Panc1 (cell line): ENCODE results near the gene GPR55.

Experiments used
- POLR2AphosphoS5 ChIP-seq: IDR thresholded peaks from 2 replicates; pipeline ENCODE4 v1.6.1; 2012; ENCODE audit warnings: mild to moderate bottlenecking, low read depth, low read length, moderate library complexity
- SIN3A ChIP-seq: IDR thresholded peaks from 2 replicates; pipeline ENCODE4 v1.6.1; 2012; ENCODE audit warnings: low read depth, mild to moderate bottlenecking, low read length, moderate library complexity, borderline replicate concordance; ENCODE audit not compliant: insufficient read depth
- TCF7L2 ChIP-seq: IDR thresholded peaks from 2 replicates; pipeline ENCODE4 v1.6.1; 2011; ENCODE audit warnings: mild to moderate bottlenecking, low read depth, low read length, inconsistent platforms
- TF ChIP-seq, protein P1 (sequence below), 2 experiments: IDR thresholded peaks; 2 replicates each; pipeline ENCODE4 v1.6.1; 2011 to 2012; ENCODE audit warnings: low read depth in 2 of 2, control low read depth in 1 of 2, low read length in 1 of 2, mild to moderate bottlenecking in 1 of 2, moderate library complexity in 1 of 2; ENCODE audit not compliant: insufficient read depth in 1 of 2
- TF ChIP-seq, protein P2 (sequence below): fragments of 450-650 bp; IDR thresholded peaks from 2 replicates; pipeline ENCODE4 v1.5.1; 2017; ENCODE audit warnings: mild to moderate bottlenecking

DNA sequence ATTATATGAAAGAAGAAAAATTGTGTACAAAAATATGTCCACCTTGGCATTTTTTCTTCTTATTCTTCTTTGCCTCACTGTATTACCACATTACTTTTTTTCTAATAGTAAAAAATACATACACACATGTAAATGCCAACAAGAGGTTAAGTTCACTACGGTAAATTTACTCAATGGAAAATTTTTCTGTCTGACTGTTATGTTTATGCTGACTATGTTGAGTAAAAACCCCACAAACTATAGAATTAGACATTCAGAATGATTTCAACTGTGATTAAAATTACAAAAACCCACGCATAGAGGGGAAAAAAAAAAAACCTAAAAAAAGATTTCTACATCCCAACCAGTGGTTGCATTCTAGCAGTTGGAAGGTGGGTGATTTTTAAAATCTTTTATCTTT lies 5.4 kb downstream of the GPR55 start:
- TF ChIP-seq, protein P1, sequence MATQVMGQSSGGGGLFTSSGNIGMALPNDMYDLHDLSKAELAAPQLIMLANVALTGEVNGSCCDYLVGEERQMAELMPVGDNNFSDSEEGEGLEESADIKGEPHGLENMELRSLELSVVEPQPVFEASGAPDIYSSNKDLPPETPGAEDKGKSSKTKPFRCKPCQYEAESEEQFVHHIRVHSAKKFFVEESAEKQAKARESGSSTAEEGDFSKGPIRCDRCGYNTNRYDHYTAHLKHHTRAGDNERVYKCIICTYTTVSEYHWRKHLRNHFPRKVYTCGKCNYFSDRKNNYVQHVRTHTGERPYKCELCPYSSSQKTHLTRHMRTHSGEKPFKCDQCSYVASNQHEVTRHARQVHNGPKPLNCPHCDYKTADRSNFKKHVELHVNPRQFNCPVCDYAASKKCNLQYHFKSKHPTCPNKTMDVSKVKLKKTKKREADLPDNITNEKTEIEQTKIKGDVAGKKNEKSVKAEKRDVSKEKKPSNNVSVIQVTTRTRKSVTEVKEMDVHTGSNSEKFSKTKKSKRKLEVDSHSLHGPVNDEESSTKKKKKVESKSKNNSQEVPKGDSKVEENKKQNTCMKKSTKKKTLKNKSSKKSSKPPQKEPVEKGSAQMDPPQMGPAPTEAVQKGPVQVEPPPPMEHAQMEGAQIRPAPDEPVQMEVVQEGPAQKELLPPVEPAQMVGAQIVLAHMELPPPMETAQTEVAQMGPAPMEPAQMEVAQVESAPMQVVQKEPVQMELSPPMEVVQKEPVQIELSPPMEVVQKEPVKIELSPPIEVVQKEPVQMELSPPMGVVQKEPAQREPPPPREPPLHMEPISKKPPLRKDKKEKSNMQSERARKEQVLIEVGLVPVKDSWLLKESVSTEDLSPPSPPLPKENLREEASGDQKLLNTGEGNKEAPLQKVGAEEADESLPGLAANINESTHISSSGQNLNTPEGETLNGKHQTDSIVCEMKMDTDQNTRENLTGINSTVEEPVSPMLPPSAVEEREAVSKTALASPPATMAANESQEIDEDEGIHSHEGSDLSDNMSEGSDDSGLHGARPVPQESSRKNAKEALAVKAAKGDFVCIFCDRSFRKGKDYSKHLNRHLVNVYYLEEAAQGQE (IDR thresholded peaks at IDR 0.05; ENCODE audit: insufficient read depth in 1 of 2, low read depth in 2 of 2, low read length in 1 of 2) = no peak
- TF ChIP-seq, protein P2, sequence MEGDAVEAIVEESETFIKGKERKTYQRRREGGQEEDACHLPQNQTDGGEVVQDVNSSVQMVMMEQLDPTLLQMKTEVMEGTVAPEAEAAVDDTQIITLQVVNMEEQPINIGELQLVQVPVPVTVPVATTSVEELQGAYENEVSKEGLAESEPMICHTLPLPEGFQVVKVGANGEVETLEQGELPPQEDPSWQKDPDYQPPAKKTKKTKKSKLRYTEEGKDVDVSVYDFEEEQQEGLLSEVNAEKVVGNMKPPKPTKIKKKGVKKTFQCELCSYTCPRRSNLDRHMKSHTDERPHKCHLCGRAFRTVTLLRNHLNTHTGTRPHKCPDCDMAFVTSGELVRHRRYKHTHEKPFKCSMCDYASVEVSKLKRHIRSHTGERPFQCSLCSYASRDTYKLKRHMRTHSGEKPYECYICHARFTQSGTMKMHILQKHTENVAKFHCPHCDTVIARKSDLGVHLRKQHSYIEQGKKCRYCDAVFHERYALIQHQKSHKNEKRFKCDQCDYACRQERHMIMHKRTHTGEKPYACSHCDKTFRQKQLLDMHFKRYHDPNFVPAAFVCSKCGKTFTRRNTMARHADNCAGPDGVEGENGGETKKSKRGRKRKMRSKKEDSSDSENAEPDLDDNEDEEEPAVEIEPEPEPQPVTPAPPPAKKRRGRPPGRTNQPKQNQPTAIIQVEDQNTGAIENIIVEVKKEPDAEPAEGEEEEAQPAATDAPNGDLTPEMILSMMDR = no peak
- no peak for TF ChIP-seq POLR2AphosphoS5
- no peak for TF ChIP-seq TCF7L2
- no peak for TF ChIP-seq SIN3A
